Transverse colon (tissue), 4 donors: ENCODE data around the gene SPAG7. TPM values are rescaled to one million over a fixed set of nuclear protein-coding genes. Genes with fewer than 3 reads are reported as not detected.

Experiments used
- DNase-seq: peaks from one replicate; pipeline ENCODE4 v3.0.0-alpha.2; 2019
- H3K27ac ChIP-seq, 4 donors: fragments of 200-600 bp; sonication (generic); 2 replicates each; pipeline ENCODE4 v1.5.1; 2016 to 2018; ENCODE audit warnings: inconsistent platforms in 4 of 4
- H3K27me3 ChIP-seq: fragments of 200-600 bp; sonication (generic); 2 replicates; pipeline ENCODE4 v1.5.1; 2017; ENCODE audit warnings: inconsistent platforms
- H3K36me3 ChIP-seq, 4 donors: fragments of 200-600 bp; sonication (generic); 2 replicates each; pipeline ENCODE4 v1.5.1; 2017 to 2019; ENCODE audit warnings: inconsistent platforms in 4 of 4
- H3K4me1 ChIP-seq, 4 donors: fragments of 200-600 bp; sonication (generic); 2 replicates each; pipeline ENCODE4 v1.5.1; 2017 to 2020; ENCODE audit warnings: inconsistent platforms in 4 of 4
- H3K4me3 ChIP-seq, 4 donors: fragments of 200-600 bp; sonication (generic); 1 replicate in 1 of 4; 2 replicates in 3 of 4; pipeline versions ENCODE4 v1.5.1 to v1.6.1; 2017 to 2019; ENCODE audit warnings: inconsistent platforms in 4 of 4
- H3K9me3 ChIP-seq, 2 donors: fragments of 200-600 bp; sonication (generic); 2 replicates each; pipeline ENCODE4 v1.5.1; 2017 to 2019; ENCODE audit warnings: inconsistent platforms in 2 of 2
- CTCF ChIP-seq, 5 experiments: fragments of 200-600 bp in 3 of 5; fragments of 450-650 bp in 2 of 5; sonication (generic) in 3 of 5; IDR thresholded peaks; 1 replicate in 2 of 5; 2 replicates in 3 of 5; pipeline ENCODE4 v1.5.1; 2016 to 2017; ENCODE audit warnings: antibody characterized with exemption in 5 of 5, inconsistent platforms in 3 of 5, mild to moderate bottlenecking in 2 of 5, moderate library complexity in 1 of 5
- EP300 ChIP-seq: sonication (generic); formaldehyde crosslinking; IDR thresholded peaks from one replicate; pipeline ENCODE4 v1.6.1; 2017; ENCODE audit warnings: antibody characterized with exemption, low read depth
- POLR2A ChIP-seq: fragments of 450-650 bp; IDR thresholded peaks from one replicate; pipeline ENCODE4 v1.6.1; 2016; ENCODE audit warnings: antibody characterized with exemption, mild to moderate bottlenecking, moderate library complexity
- POLR2AphosphoS5 ChIP-seq, 3 donors: sonication (generic); formaldehyde crosslinking; IDR thresholded peaks; one replicate each; pipeline ENCODE4 v1.6.1; 2016; ENCODE audit warnings: antibody characterized with exemption in 3 of 3
- WGBS, 2 donors: methylation state at CpG; one replicate each; pipeline ENCODE4 v1.1.5; 2018; ENCODE audit warnings: low coverage in 1 of 2; 5-methylcytosine and 5-hydroxymethylcytosine counted together
- in situ Hi-C, 4 donors: fragments of 200-750 bp; cut with MboI; loops; one replicate each; pipeline versions ENCODE4 v1.15.0 to v1.15.1; 2017; ENCODE audit warnings: low sequenced_read_pairs in 3 of 4, low pct_ligation_motif_present in 1 of 4, low pct_unique_long_range_greater_than_20kb in 1 of 4
- intact Hi-C: fragments of 100-400 bp; cut with DNase I; formaldehyde crosslinking; loops from one replicate; pipeline ENCODE4 v1.15.1; 2023; ENCODE audit warnings: low total_unique reads
- total RNA-seq, 4 donors: library from RNA; depleted of rRNA; stranded (reverse); fragments of >200 nt; gene quantifications; one replicate each; pipeline ENCODE4 v1.1.0, GENCODE V29; 2016

SPAG7 gene
- total RNA-seq, 4 donors from 2014 or later: 8.2 to 64.7 (median 47.4) TPM

- peak overlapping the region; percentile 95 to 100 (median 100) for H3K27ac ChIP-seq
- no peaks in the 10 kb centered on the region for H3K27me3 ChIP-seq
- peaks cover 29 to 58% (median 40%) of the 10 kb centered on the region in 4 donors for H3K4me1 ChIP-seq
- intact Hi-C loops (no loop called here), in situ Hi-C loops (no loop called here)
- H3K4me3 ChIP-seq: peak overlapping the region; percentile 52 to 100 (median 84)
- peaks cover 0 to 6% (median 0%) of the 10 kb centered on the region in 4 donors for H3K36me3 ChIP-seq
- WGBS, 2 donors: 1% methylated on average over 49 of the region's 56 CpGs; no CpG with 5 or more reads in 1 of the 2 donors
- TF ChIP-seq POLR2A (no peak), POLR2AphosphoS5 (IDR thresholded peaks at IDR 0.05) (peak in 2 of 3 donors; percentile 3 to 4), CTCF (IDR thresholded peaks at IDR 0.05) (no peak)
- peak; percentile 81 for DNase-seq
- H3K9me3 ChIP-seq: no peaks in the 10 kb centered on the region
These were observed 20.0 kb downstream of the SPAG7 start for GRCh38 chr17:4947411-4948165.

DNA sequence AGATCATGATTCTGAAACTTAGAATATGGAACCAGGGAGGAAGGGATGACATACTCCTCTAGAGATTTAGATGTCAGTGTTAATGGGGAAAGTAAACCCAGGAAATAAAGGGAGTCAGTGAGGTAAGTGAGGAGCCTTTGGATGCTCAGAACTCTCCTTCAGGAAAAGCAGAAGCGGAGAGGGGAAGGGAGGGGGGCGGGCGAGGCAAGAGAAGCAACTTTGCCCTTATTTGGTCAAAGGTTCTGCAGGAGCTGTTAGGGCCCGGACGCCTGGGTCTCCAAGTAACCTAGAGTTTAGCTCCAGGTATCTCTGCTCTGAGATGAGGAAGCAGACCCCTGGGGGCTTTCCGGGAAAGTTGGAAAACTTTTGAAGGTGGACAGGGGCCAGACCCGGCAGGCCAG, 20.6 kb downstream of the SPAG7 start:
- peaks cover 30 to 63% (median 40%) of the 10 kb centered on the region in 4 donors for H3K4me1 ChIP-seq
- intact Hi-C loops: no loop called here
- 0% methylated on average over 7 of the region's 7 CpGs; no CpG with 5 or more reads in 1 of the 2 donors for WGBS, 2 donors

DNA sequence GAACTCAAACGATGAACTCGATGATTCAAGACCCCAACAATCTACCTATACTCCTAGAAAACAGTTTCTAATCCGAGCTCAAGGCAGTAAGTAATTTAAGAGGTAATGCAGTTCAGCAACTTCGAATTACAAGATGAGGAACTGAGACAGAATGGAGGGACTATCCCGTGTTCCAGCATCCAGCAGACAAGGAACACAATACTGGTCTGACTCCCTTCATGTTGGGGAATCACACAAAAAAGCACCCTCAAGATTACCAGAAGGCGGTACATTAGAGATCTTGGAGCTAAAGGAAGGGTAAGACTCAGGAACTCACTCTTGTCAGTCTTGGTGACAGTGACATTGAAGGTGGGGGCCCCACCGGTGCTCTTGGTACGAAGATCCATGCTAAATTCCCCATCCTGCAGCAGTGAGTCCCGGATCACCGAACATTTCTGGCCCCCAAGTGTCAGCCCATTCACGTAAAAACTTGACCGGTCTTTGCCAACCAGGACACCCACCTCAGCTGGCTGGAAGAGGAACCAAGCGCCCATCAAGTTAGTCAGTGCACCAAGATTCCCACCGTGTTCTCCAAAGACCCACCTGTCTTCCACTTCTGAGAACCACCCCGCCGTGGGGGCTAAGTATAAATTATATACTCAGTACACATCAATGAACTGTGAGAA, 21.2 kb downstream of the SPAG7 start:
- TF ChIP-seq POLR2AphosphoS5 (IDR thresholded peaks at IDR 0.05) (no peak), POLR2A (peak; percentile 17), EP300 (no peak)
- 16 to 40% methylated on average over 4 to 16 of the region's 16 CpGs for WGBS, 2 donors
- no peak for DNase-seq
- Histone ChIP-seq H3K36me3 (peaks cover 0 to 6% (median 0%) of the 10 kb centered on the region in 4 donors), H3K27me3 (no peaks in the 10 kb centered on the region), H3K4me3 (peak overlapping the region; percentile 52 to 100 (median 84)), H3K4me1 (peaks cover 36 to 69% (median 45%) of the 10 kb centered on the region in 4 donors), H3K9me3 (no peaks in the 10 kb centered on the region), H3K27ac (peak overlapping the region; percentile 95 to 100 (median 100))
- in situ Hi-C loops: no loop called here
- intact Hi-C loops: no loop called here

More for the DNA sequence above, 20.6 kb downstream of the SPAG7 start:
- H3K27ac ChIP-seq: peak overlapping the region; percentile 95 to 100 (median 100)
- no peak for TF ChIP-seq CTCF (IDR thresholded peaks at IDR 0.05)
- TF ChIP-seq POLR2AphosphoS5 (IDR thresholded peaks at IDR 0.05): no peak
- TF ChIP-seq EP300: no peak
- no peak for TF ChIP-seq POLR2A
- H3K9me3 ChIP-seq: no peaks in the 10 kb centered on the region
- no peaks in the 10 kb centered on the region for H3K27me3 ChIP-seq
- DNase-seq: no peak
- H3K36me3 ChIP-seq: peaks cover 0 to 6% (median 0%) of the 10 kb centered on the region in 4 donors
- peak overlapping the region; percentile 52 to 100 (median 84) for H3K4me3 ChIP-seq
- in situ Hi-C loops: no loop called here

DNA sequence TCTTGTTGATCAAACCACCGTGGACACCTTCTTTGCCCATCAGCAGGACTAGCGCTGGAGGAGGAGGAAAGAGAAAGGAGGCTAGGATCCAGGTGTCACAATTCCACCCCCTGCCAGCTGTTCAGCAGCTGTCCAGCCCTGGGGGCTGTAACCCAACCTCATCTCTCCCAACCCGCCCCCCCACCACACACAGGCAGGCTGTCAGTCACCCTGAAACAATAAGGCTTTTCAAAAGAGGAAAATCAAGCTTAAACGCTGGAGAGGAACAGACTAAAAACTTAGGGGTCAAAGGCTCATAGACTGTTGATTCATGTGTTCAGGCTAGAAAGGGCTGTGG, 21.7 kb downstream of the SPAG7 start:
- Histone ChIP-seq H3K4me1 (peaks cover 39 to 71% (median 47%) of the 10 kb centered on the region in 4 donors), H3K27me3 (no peaks in the 10 kb centered on the region), H3K36me3 (peaks cover 0 to 6% (median 0%) of the 10 kb centered on the region in 4 donors), H3K9me3 (no peaks in the 10 kb centered on the region), H3K27ac (peak overlapping the region; percentile 95 to 100 (median 100)), H3K4me3 (peak overlapping the region in 2 of 4 donors; percentile 77 to 92)
- 0 to 23% methylated on average over 1 to 4 of the region's 4 CpGs for WGBS, 2 donors
- in situ Hi-C loops: no loop called here
- no peak for DNase-seq
- intact Hi-C loops: no loop called here
- no peak for TF ChIP-seq EP300
- TF ChIP-seq POLR2AphosphoS5 (IDR thresholded peaks at IDR 0.05): no peak
- TF ChIP-seq CTCF (IDR thresholded peaks at IDR 0.05): no peak
- TF ChIP-seq POLR2A: no peak
